ENCODE measurements around the gene DIP2C.

GRCh38 chr10:351770-352334 lies 337.6 kb downstream of the DIP2C start:
- TF ChIP-seq FOXM1 (IDR thresholded peaks at IDR 0.05; ENCODE audit: borderline replicate concordance) = no peak
- no peak for TF ChIP-seq PKNOX1 (IDR thresholded peaks at IDR 0.05)
- TF ChIP-seq FOXK2 (IDR thresholded peaks at IDR 0.05) = no peak
- no peak for TF ChIP-seq BHLHE40 (IDR thresholded peaks at IDR 0.05; ENCODE audit: borderline replicate concordance)
- TF ChIP-seq ELF4 (IDR thresholded peaks at IDR 0.05) = no peak
- TF ChIP-seq FOXA1 (IDR thresholded peaks at IDR 0.05) = no peak
- no peak for TF ChIP-seq CTBP1 (IDR thresholded peaks at IDR 0.05; ENCODE audit: borderline replicate concordance)
- TF ChIP-seq SP1 (IDR thresholded peaks at IDR 0.05) = no peak
- TF ChIP-seq SUZ12 (IDR thresholded peaks at IDR 0.05) = no peak
- no peak for TF ChIP-seq NFRKB (IDR thresholded peaks at IDR 0.05)

Measured in HEK293T (cell line).